ENCODE results near the gene PTK7. TPM values are rescaled to one million over a fixed set of nuclear protein-coding genes. Genes with fewer than 3 reads are reported as not detected.

The PTK7 gene
- total and polyA plus RNA-seq, 2 of the 8 experiments (the other 6 are each of a cell fraction or from before 2014, with no cell fraction given) = 110 to 138 TPM

- TF ChIP-seq POU5F1 (IDR thresholded peaks at IDR 0.05; ENCODE audit: low read depth, low read length) (no peak), RBBP5 (IDR thresholded peaks at IDR 0.05; ENCODE audit: borderline replicate concordance, low read depth, low read length) (no peak), RNF2 (IDR thresholded peaks at IDR 0.05; ENCODE audit: borderline replicate concordance, low read depth, low read length, missing control alignments, poor library complexity, severe bottlenecking) (no peak), KDM4A (IDR thresholded peaks at IDR 0.05; ENCODE audit: low read depth, low read length, severe bottlenecking) (no peak), BRCA1 (IDR thresholded peaks at IDR 0.05; ENCODE audit: low read depth, low read length) (no peak), SP4 (IDR thresholded peaks at IDR 0.05; ENCODE audit: low read length) (no peak), TAF7 (optimal IDR thresholded peaks at IDR 0.05; ENCODE audit: borderline replicate concordance, low read depth, low read length) (no peak), TCF12 (IDR thresholded peaks at IDR 0.05; ENCODE audit: low read depth, low read length) (no peak)
Observed at GRCh38 chr6:43078691-43079090, 2.6 kb downstream of the PTK7 start (continued).
